ENCODE results near the gene OR6N2. TPM values are rescaled to one million over a fixed set of nuclear protein-coding genes. Genes with fewer than 3 reads are reported as not detected.

Gene OR6N2
- total RNA-seq (2021; ENCODE audit: unreplicated experiment): not detected
- not detected for polyA plus RNA-seq (2012; ENCODE audit: insufficient read length)
- not detected for Bru-seq, nascent RNA
- BruChase-seq, experiment 1, labeled RNA remaining after a 2-hour chase: not detected
- not detected for BruChase-seq, experiment 2, labeled RNA remaining after a 6-hour chase
- long read RNA-seq: 0 reads

- DNase-seq (ENCODE audit: low read depth, low spot score) (no peak), ATAC-seq (no peak)
- CTCF ChIA-PET: no interaction called here
- no peaks in the 10 kb centered on the region for H3K36me3 ChIP-seq (ENCODE audit: control insufficient read depth, insufficient read depth, low read length)
- POLR2A ChIA-PET: no interaction called here
- H3K9me3 ChIP-seq (ENCODE audit: control insufficient read depth, insufficient read depth, low read depth, low read length): no peaks in the 10 kb centered on the region
- no peak for TF ChIP-seq CTCF (IDR thresholded peaks at IDR 0.05)
- no peak for TF ChIP-seq SIN3A (IDR thresholded peaks at IDR 0.05; ENCODE audit: borderline replicate concordance, insufficient read depth, low read depth, low read length)
- no peak for TF ChIP-seq POLR2AphosphoS5 (IDR thresholded peaks at IDR 0.05; ENCODE audit: low read depth, low read length)
- TF ChIP-seq REST (IDR thresholded peaks at IDR 0.05; ENCODE audit: insufficient read depth in 1 of 2, low read depth in 2 of 2, low read length in 1 of 2): no peak
- no peak for TF ChIP-seq TCF7L2 (IDR thresholded peaks at IDR 0.05; ENCODE audit: low read depth, low read length)
- H3K27me3 ChIP-seq (ENCODE audit: control insufficient read depth, insufficient read depth, low read length): no peaks in the 10 kb centered on the region
- BruUV-seq (replicated peaks): no TSS peak
- H3K27ac ChIP-seq (ENCODE audit: low read length): no peak within 1 kb of the TSS
- intact Hi-C loops (cut with micrococcal nuclease; ENCODE audit: unreplicated experiment): no loop called here
- H3K4me3 ChIP-seq (ENCODE audit: low read depth in 2 of 2, low read length in 2 of 2): no peak within 1 kb of the TSS
- no peaks in the 10 kb centered on the region for H3K4me1 ChIP-seq (ENCODE audit: control insufficient read depth, insufficient read depth, low read length)
- in situ Hi-C loops (cut with HindIII; ENCODE audit: low pct_unique_long_range_greater_than_20kb, low sequenced_read_pairs): no loop called here
Observed at GRCh38 chr1:158781104-158781503, at the start of gene OR6N2. TSS of gene OR6N2 (minus strand) at chr1:158781204. CDS start at chr1:158777635, 3,569 bp downstream.

- intact Hi-C loops (cut with micrococcal nuclease; ENCODE audit: unreplicated experiment) (no loop called here), in situ Hi-C loops (cut with HindIII; ENCODE audit: low pct_unique_long_range_greater_than_20kb, low sequenced_read_pairs) (no loop called here)
- ChIA-PET POLR2A (no interaction called here), CTCF (no interaction called here)
- Histone ChIP-seq H3K27me3 (ENCODE audit: control insufficient read depth, insufficient read depth, low read length) (no peaks in the 10 kb centered on the region), H3K9me3 (ENCODE audit: control insufficient read depth, insufficient read depth, low read depth, low read length) (no peaks in the 10 kb centered on the region), H3K27ac (ENCODE audit: low read length) (no peak overlapping the region), H3K4me3 (ENCODE audit: low read depth in 2 of 2, low read length in 2 of 2) (no peak overlapping the region), H3K36me3 (ENCODE audit: control insufficient read depth, insufficient read depth, low read length) (no peaks in the 10 kb centered on the region), H3K4me1 (ENCODE audit: control insufficient read depth, insufficient read depth, low read length) (no peaks in the 10 kb centered on the region)
- no peak for TF ChIP-seq TCF7L2 (IDR thresholded peaks at IDR 0.05; ENCODE audit: low read depth, low read length)
- no peak for TF ChIP-seq REST (IDR thresholded peaks at IDR 0.05; ENCODE audit: insufficient read depth in 1 of 2, low read depth in 2 of 2, low read length in 1 of 2)
- TF ChIP-seq POLR2AphosphoS5 (IDR thresholded peaks at IDR 0.05; ENCODE audit: low read depth, low read length): no peak
- no peak for TF ChIP-seq SIN3A (IDR thresholded peaks at IDR 0.05; ENCODE audit: borderline replicate concordance, insufficient read depth, low read depth, low read length)
- TF ChIP-seq CTCF (IDR thresholded peaks at IDR 0.05): no peak
- no peak for ATAC-seq
- BruUV-seq (replicated peaks): no TSS peak
- no peak for DNase-seq (ENCODE audit: low read depth, low spot score)
Observed at GRCh38 chr1:158830074-158830677, 49.2 kb upstream of the OR6N2 start.
